ENCODE data around the gene AP1AR.

Gene AP1AR

GRCh38 chr4:112311516-112311915 is 79.9 kb downstream of the AP1AR start:
- H3K4me3 ChIP-seq (ENCODE audit: low read depth, low read length): no peak overlapping the region
- TF ChIP-seq MYC (IDR thresholded peaks at IDR 0.05; ENCODE audit: low read depth, low read length) (no peak), POLR2A (IDR thresholded peaks at IDR 0.05; ENCODE audit: extremely low read depth, insufficient read length) (no peak)
- TF ChIP-seq, protein P1, sequence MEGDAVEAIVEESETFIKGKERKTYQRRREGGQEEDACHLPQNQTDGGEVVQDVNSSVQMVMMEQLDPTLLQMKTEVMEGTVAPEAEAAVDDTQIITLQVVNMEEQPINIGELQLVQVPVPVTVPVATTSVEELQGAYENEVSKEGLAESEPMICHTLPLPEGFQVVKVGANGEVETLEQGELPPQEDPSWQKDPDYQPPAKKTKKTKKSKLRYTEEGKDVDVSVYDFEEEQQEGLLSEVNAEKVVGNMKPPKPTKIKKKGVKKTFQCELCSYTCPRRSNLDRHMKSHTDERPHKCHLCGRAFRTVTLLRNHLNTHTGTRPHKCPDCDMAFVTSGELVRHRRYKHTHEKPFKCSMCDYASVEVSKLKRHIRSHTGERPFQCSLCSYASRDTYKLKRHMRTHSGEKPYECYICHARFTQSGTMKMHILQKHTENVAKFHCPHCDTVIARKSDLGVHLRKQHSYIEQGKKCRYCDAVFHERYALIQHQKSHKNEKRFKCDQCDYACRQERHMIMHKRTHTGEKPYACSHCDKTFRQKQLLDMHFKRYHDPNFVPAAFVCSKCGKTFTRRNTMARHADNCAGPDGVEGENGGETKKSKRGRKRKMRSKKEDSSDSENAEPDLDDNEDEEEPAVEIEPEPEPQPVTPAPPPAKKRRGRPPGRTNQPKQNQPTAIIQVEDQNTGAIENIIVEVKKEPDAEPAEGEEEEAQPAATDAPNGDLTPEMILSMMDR (IDR thresholded peaks at IDR 0.05; ENCODE audit: low read depth, low read length): no peak
- TF ChIP-seq, protein P2, sequence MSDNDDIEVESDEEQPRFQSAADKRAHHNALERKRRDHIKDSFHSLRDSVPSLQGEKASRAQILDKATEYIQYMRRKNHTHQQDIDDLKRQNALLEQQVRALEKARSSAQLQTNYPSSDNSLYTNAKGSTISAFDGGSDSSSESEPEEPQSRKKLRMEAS (IDR thresholded peaks at IDR 0.05; ENCODE audit: low read depth, low read length): no peak

DNA sequence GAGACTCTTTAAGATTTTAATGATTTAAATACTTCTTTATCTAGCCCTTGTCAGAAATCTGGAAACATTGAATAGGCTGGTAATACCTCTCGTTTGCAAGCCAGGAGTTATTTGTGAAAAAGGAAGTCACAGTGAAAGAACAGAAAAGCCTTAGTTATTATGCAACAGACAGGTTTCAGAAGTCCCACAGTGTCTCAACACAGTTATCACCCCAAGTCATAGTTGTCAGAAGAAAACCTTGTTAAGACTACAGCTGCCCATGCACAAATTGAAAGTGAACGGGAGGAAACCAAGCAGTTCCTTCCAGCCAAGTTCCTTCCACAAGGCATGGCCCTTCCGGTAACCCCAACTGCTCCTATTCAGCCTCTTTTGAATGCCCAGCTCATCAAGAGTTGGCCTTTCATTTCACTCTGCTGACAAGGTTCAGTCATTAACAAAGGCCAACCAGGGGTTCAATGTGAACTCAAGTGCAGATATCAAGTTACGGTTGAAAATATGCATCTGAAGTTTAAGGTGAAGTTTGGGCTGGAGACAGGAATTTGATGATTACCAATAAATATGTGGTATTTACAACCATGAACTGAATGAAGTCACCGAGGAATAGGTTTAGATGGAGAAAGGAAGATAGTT is 81.1 kb downstream of the AP1AR start:
- peak; percentile 86 for DNase-seq (ENCODE audit: low read depth)
- no peak for TF ChIP-seq POLR2A (IDR thresholded peaks at IDR 0.05; ENCODE audit: extremely low read depth, insufficient read length)
- TF ChIP-seq, protein P1 (IDR thresholded peaks at IDR 0.05; ENCODE audit: low read depth, low read length): no peak
- 0 out of 2 replicates have a peak, but pooled peaks have one; percentile 15 for TF ChIP-seq MYC (IDR thresholded peaks at IDR 0.05; ENCODE audit: low read depth, low read length)
- TF ChIP-seq, protein P2 (IDR thresholded peaks at IDR 0.05; ENCODE audit: low read depth, low read length): 0 out of 2 replicates have a peak, but pooled peaks have one; percentile 6
- H3K4me3 ChIP-seq (ENCODE audit: low read depth, low read length): peak overlapping the region; percentile 1

More at GRCh38 chr4:112311516-112311915, 79.9 kb downstream of the AP1AR start:
- DNase-seq (ENCODE audit: low read depth): no peak

DNA sequence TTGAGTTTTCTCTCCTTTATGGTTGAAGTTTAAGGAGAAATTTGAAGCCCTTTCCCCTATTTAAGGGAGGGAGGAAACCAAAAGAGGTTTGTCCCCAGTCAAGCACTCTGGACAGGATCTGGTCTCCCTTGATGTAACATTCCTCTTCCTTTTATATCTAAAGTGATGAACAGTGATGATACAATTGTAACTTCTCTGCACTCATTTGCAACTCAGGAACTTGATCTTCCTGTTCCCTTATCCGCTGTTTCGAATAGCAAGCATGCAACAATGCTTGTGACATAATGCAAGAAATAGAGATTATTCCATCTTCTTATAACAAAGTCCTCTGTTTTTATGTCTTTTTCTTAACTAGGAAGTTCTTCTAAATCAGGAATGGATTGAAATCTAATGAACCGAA is 83.9 kb downstream of the AP1AR start:
- H3K4me3 ChIP-seq (ENCODE audit: low read depth, low read length): no peak overlapping the region
- DNase-seq (ENCODE audit: low read depth): no peak
- TF ChIP-seq, protein P1 (IDR thresholded peaks at IDR 0.05; ENCODE audit: low read depth, low read length): no peak
- TF ChIP-seq, protein P2 (IDR thresholded peaks at IDR 0.05; ENCODE audit: low read depth, low read length): no peak
- TF ChIP-seq MYC (IDR thresholded peaks at IDR 0.05; ENCODE audit: low read depth, low read length): no peak

GRCh38 chr4:112316360-112316759 is 84.8 kb downstream of the AP1AR start:
- no peak overlapping the region for H3K4me3 ChIP-seq (ENCODE audit: low read depth, low read length)
- TF ChIP-seq MYC (IDR thresholded peaks at IDR 0.05; ENCODE audit: low read depth, low read length): no peak
- TF ChIP-seq, protein P2 (IDR thresholded peaks at IDR 0.05; ENCODE audit: low read depth, low read length): no peak
- TF ChIP-seq, protein P1 (IDR thresholded peaks at IDR 0.05; ENCODE audit: low read depth, low read length): no peak
- no peak for TF ChIP-seq POLR2A (IDR thresholded peaks at IDR 0.05; ENCODE audit: extremely low read depth, insufficient read length)

DNA sequence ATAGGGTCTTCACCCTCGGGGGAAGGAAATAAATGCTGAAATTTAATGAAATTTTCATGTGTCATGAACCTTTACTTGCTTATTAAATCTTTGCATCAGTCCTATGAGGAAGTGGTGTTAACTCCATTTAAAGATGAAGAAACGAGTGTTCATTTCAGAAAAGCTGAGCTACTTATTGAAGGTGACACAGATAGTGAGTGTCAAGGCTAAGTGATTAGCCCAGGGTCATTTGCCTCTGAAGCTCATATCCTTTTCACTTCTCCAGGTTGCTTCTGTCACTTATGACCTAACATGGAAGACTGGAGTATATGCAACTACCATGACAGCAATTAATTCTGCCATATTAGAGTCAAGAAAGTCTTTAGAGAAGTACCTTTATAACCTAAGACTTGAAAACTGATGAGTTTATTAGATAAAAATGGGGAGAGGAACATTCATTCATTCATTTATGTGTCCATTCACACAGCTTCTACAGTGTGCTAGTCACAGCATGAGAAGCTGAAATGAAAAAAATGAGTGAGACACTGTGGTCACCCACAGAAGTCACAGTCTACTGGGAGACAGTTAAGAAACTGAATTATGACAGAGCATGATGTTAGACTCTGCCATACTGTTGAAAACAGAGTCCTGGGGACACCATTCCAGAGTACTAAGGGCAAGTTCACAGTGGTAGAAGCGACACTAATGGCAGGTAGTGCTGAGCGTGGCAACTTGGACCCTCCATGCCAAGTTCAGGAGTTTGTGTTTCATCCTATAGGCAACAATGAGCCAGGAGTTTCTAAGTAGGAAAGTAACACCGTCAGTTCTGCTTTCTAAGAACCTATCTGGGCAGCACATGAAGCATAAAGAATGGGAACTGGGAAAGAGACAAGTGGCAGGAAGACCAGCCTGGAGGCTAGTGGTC is 86.9 kb downstream of the AP1AR start:
- H3K4me3 ChIP-seq (ENCODE audit: low read depth, low read length): no peak overlapping the region
- TF ChIP-seq, protein P1 (IDR thresholded peaks at IDR 0.05; ENCODE audit: low read depth, low read length): no peak
- TF ChIP-seq, protein P2 (IDR thresholded peaks at IDR 0.05; ENCODE audit: low read depth, low read length): no peak
- TF ChIP-seq POLR2A (IDR thresholded peaks at IDR 0.05; ENCODE audit: extremely low read depth, insufficient read length): no peak
- TF ChIP-seq MYC (IDR thresholded peaks at IDR 0.05; ENCODE audit: low read depth, low read length): no peak
- DNase-seq (ENCODE audit: low read depth): no peak

More at GRCh38 chr4:112316360-112316759, 84.8 kb downstream of the AP1AR start:
- DNase-seq (ENCODE audit: low read depth): no peak
